ENCODE measurements around the gene GNPDA1.
"Not testable (repeated sequence)": the region's sequence is repeated elsewhere in the genome, so short reads cannot be mapped to it uniquely, and the experiment has no call there.

The GNPDA1 gene

DNA sequence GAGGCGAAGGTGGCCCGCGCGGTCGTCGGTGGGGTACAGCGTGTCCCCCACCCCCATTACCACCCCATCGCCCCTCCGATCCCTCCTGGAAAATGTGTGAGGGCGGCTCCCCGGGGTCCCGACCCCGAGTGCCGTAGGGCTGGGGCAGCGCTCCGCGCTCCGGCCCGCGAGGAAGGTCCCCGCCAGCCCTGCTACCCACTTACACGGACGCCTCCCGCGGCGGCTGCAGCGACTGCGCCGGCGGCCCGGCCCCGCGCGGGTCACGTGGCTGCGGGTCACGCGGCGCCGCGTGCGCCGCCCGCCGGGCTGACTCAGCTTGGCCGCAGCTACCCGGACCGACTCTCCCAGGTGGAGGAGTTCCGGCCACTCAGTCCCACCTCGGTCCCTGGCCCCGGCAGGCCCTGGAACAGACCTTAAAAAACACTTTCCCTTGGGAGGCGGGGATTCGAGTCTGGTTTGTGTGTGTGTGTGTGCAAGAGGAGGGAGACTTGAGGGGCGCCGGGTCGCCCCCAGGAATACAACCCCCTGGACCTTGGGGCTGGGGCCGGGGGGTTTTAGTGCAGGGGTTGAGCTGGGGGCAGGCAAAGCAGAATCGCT lies at the start of gene GNPDA1:
Gene GNPDA1 (minus strand): TSS at position 236 of the 597 bp plus-strand sequence. CDS start 992 bp downstream, outside the sequence.
- DNase-seq (ENCODE audit: low read depth in 3 of 3) = peak; percentile 41 to 69 (median 43)

GRCh38 chr5:142059304-142059940 lies 46.6 kb upstream of the GNPDA1 start:
- no peak for DNase-seq (ENCODE audit: low read depth in 3 of 3)

DNA sequence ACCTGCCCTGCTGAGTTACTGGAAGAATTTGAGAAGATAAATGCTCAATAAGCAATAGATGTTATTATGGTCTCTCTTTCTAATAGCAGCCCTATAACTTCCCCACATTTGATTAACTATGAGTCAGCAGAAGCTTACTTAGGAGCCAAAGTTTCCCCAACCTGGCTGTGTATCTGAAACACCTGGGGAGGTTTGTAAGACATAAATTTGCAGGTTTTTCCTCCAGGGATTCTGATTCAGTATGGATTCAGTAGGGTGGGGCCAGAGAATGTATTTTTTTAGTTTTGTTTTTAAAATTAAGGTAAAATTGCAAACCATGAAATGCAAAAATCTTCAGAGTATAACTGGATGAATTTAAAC lies 44.9 kb upstream of the GNPDA1 start:
- no peak for DNase-seq (ENCODE audit: low read depth in 3 of 3)

- no peak for DNase-seq (ENCODE audit: low read depth in 3 of 3)
Measured at GRCh38 chr5:142056816-142057696, 44.2 kb upstream of the GNPDA1 start.

- DNase-seq (ENCODE audit: low read depth in 3 of 3) = no peak
Measured at GRCh38 chr5:142055301-142055700, 42.5 kb upstream of the GNPDA1 start.

- no peak for DNase-seq (ENCODE audit: low read depth in 3 of 3)
Measured at GRCh38 chr5:142053426-142054151, 40.8 kb upstream of the GNPDA1 start.

DNA sequence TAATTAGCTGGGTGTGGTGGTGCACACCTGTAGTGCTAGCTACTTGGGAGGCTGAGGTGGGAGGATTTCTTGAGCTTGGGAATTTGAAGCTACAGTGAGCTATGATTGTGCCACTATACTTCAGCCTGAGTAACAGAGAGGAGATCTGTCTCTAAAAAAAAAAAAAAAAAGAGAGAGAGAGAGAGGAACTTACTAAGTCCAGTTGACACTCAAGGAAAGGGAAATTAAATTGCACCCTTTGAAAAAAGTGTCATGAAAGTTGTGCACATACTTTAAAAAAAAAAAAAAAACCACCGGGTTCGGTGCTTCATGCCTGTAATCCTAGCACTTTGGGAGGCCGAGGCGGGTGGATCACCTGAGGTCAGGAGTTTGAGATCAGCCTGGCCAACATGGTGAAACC lies 39.2 kb upstream of the GNPDA1 start:
- not testable (repeated sequence) for DNase-seq (ENCODE audit: low read depth in 3 of 3)

DNA sequence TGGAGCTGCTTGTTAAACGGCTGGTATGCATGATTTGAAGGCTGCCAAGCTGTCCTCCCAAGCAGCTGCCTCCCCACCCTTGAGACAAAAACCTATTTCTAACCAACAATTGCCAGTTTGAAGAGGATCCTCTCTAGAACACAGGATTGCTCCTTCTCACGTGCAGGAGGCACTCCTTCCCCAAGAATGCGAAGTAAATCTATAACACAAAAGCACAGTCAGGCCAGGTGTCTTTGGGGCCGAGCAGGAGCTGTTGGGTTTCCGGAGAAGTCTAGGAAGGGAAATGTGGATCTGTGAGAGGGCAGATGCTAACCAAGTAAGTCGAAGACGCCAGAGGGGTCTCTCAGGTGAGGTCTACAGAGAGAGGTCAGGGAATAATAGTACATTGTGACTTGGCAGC lies 35.4 kb upstream of the GNPDA1 start:
- DNase-seq (ENCODE audit: low read depth in 3 of 3) = no peak

- no peak for DNase-seq (ENCODE audit: low read depth in 3 of 3)
Measured at GRCh38 chr5:142046191-142046590, 33.4 kb upstream of the GNPDA1 start.

GRCh38 chr5:142040881-142041280 lies 28.1 kb upstream of the GNPDA1 start:
- DNase-seq (ENCODE audit: low read depth in 3 of 3) = not testable (repeated sequence)

DNA sequence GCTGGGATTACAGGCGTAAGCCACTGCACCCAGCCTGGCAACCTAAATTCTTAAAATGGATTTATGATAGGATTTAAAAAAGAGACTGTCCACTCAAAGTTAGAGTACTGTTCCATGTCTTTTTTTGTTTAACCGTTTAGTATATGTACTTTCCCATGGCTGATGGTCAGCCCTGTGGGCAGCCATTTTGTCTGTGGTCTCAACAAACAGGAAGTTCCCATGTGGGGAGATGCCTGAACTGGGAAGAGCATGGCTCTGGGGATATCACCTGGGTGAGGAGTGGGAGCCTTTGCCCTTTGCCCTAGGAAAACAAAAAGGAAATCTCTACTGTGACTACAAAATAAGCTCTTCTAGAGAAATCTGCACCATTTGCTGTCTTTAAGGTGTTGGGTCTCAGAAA lies 27.5 kb upstream of the GNPDA1 start:
- DNase-seq (ENCODE audit: low read depth in 3 of 3) = no peak

DNA sequence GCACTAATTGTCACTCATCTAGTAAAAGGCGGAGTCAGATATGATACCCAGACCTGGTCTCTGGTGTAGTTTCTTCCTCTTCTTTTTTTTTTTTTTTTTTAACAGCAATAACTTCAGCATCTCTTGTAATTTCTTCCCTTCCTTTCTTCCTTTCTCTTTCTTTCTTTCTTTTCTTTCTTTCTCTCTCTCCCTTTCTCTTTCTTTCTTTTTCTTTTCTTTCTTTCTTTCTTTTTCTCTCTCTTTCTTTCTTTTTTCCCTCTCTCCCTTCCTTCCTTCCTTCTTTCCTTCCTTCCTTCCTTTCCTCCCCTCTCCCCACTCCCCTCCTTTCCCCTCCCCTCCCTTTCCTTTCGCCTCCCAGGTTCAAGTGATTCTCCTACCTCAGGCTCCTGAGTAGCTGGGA lies 25.9 kb upstream of the GNPDA1 start:
- DNase-seq (ENCODE audit: low read depth in 3 of 3) = no peak

DNA sequence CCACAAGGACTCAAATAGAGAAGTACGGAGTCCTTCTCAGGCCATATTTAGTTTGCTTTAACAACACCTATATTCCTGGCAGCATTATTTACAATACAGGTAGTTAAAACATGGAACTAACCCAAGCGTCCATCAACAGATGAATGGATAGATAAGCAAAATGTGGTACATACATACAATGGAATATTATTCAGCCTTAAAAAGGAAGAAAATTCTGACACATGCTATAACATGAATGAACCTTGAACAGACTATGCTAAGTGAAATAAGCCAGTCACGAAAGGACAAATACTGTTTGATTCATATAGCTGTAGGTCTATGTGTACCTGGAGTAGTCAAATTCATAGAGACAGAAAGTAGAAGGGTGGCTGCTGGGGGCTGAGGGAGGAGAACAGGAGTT lies 24.8 kb upstream of the GNPDA1 start:
- not testable (repeated sequence) for DNase-seq (ENCODE audit: low read depth in 3 of 3)

GRCh38 chr5:142036918-142037317 lies 24.1 kb upstream of the GNPDA1 start:
- DNase-seq (ENCODE audit: low read depth in 3 of 3) = no peak

DNA sequence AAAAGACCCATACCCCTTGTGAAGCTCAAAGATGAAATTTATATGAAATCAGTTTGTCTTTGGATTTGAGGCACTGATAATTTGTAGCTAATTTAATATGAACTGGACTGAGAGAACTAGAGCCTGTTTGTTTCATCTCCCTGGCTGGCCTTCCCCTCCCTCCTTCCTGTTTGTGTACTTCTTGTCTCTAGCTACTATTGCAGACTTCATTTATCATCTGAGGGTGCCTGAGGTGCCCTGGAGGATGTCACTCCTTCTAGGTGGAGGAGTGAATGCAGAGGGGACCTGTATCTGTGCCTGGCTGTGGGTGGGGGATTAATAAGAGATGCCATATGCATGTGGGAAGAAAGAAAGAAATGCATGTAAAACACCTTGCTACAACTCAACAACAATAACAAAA lies 22.2 kb upstream of the GNPDA1 start:
- no peak for DNase-seq (ENCODE audit: low read depth in 3 of 3)

DNA sequence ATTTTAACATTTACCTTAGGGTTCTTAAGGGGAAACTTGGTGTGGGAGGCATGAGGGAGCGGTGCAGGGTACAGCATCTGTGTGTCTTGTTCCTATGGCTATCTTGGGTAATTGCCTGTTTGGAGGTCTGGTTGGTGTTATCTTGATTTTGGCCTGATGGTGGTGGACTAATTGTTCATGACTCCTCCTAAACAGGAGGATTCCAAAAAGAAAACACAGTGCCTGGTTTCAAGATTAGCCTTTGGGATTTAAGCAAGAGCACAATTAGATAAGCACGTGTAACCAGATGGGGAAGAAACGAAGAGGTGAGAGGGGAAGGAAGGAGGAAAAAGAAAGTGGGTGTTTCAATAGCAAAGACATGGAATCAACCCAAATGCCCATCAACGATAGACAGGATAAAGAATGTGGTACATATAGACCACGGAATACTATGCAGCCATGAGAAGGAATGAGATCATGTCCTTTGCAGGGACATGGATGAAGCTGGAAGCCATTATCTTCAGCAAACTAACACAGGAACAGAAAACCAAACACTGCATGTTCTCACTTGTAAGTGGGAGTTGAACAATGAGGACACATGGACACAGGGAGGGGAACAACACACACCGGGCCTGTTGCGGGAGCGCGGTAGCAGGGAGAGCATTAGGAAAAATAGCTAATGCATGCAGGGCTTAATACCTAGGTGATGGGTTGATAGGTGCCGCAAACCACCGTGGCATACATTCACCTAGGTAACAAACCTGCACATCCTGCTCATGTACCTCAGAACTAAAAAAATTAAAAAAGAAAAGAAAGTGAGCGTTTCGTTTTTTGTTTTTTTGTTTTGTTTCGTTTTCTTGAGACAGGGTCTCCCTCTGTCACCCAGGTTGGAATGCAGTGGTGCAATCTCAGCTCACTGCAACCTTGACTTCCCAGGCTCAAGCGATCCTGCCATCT lies 21.1 kb upstream of the GNPDA1 start:
- not testable (repeated sequence) for DNase-seq (ENCODE audit: low read depth in 3 of 3)

DNA sequence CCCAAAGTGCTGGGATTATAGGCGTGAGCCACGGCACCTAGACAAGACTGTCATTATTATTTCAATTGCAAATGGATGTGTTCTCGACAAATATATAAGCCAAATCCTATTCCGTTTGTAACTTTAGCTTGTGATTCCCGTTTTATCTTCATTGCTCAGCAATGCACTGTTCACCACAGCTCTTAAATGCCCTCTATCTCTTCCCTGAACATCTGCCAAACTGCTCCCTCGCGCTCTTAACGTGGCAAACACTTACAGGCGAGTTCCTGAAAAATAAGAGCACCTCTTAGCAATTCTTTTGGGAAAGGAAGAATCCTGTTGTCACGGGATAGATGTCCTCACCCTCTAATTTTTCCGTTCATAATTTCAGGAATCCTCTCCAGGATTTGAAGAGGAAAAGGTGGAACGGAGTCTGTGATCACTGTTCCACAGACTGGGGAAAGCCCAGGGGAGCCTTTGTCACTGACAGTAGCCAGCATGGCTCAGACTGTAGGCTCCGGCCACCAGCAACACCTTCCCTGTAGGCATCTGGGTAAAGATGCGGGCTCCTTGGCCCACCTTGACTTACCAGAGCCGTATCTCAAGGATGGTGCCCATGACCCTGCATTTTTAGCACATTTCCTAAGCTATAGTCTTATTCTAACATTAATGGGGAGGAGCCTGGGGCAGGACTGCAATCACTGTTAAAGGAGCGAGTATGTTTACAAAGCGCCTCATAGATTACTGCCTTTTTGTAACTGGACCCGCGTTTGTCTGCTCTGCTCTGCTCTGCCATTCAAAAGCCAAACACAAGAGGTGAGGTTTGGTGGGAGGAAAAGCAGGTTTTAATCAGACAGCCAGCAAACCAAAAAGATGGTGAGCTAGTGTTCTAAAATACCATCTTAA lies 20.2 kb upstream of the GNPDA1 start:
- DNase-seq (ENCODE audit: low read depth in 3 of 3) = no peak

DNA sequence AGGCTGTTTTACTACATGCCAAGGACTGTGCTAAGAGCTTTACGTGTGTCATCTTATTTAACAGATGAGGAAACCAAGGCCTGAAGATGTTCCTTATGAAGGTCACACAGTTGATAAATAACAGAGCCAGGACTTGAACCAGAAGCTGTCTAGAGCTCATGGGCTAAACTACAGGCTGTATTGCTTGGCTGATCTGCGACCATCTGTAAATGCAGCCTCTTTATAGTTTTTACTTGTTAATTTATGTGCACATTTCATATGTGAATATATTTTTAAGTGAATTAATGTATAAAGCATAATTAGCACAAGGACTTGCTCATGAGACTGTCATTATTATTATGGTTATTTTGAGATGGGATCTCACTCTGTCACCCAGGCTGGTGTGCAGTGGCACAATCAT lies 19.3 kb upstream of the GNPDA1 start:
- DNase-seq (ENCODE audit: low read depth in 3 of 3) = no peak

DNA sequence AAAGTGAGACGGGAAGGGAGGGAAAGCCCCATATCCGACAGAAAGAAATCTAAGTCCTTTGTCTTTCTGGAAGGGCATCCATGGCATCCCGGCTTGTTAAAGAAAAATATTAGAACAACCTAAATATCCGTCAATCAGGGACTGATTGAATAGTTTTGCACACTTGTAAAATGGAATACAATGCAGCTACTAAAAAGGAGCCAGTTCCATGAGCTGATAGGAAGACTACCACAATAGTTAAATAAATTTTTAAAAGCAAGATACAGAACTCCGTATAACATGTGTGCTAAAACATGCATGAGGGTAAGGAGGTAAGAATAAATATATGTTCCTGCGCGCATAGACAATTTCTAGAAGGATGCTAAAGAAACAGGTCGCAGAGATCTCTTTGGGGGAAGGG lies 12.8 kb upstream of the GNPDA1 start:
- no peak for DNase-seq (ENCODE audit: low read depth in 3 of 3)

DNA sequence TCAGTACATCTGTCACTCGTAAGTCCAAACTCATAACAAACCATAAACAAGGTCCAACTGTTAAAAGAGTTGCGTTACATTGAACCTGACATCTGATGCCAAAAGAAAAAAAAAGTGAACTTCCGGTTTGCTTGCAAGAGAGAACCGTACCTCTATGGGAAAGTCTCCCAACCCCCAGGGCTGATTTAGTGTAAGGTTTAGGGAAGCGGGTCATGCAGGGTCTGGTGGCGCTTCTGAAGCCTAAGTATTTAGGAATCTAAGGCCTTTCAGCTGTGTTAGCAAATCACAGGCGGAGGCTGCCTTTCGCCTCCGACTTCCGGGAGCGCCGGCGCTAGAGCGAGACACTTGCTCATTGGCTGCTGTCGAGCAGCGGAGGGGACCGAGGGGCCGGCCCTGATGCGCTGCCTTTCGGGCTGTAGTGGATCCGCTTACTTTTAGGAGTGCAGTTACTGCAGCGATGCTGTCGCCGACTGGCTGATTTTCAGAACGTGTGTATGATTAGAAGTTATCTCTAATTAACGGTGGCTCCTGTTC lies 12.0 kb upstream of the GNPDA1 start:
- DNase-seq (ENCODE audit: low read depth in 3 of 3) = peak; percentile 75 to 85 (median 76)

Measured in stimulated activated CD4-positive, alpha-beta T cell treated with anti-CD3 and anti-CD28 coated beads, TNF-alpha, amount 100 ng/mL, for 24 hours (primary cell).